GM12873 (cell line): ENCODE results near the gene COL11A1.

Experiments
- CTCF ChIP-seq: IDR thresholded peaks from 2 replicates; pipeline ENCODE4 v1.5.1; 2012; ENCODE audit warnings: low read depth, mild to moderate bottlenecking, moderate library complexity, low read length, control low read depth; ENCODE audit not compliant: insufficient read depth; ENCODE audit errors: missing control alignments

COL11A1 gene

GRCh38 chr1:102897557-102897956, 210.8 kb downstream of the COL11A1 start:
- no peak for TF ChIP-seq CTCF

- TF ChIP-seq CTCF: no peak
These were observed 211.6 kb downstream of the COL11A1 start for GRCh38 chr1:102896771-102897170.

GRCh38 chr1:102896286-102896685, 212.0 kb downstream of the COL11A1 start:
- TF ChIP-seq CTCF: no peak

- no peak for TF ChIP-seq CTCF
These were observed 216.3 kb downstream of the COL11A1 start for GRCh38 chr1:102891868-102892625.

- no peak for TF ChIP-seq CTCF
These were observed 221.7 kb downstream of the COL11A1 start for GRCh38 chr1:102886638-102887037.

- no peak for TF ChIP-seq CTCF
These were observed 224.1 kb downstream of the COL11A1 start for GRCh38 chr1:102884238-102884637.

- no peak for TF ChIP-seq CTCF
These were observed 228.8 kb downstream of the COL11A1 start for GRCh38 chr1:102879439-102879993.
